Muscle of arm (tissue), 12 donors: ENCODE results near the gene ARHGAP6. TPM values are rescaled to one million over a fixed set of nuclear protein-coding genes. Genes with fewer than 3 reads are reported as not detected.

ENCODE experiments used
- DNase-seq: peaks from one replicate; pipeline ENCODE4 v3.0.0-alpha.2; 2013
- polyA plus RNA-seq, 12 donors: library from polyadenylated mRNA; unstranded; fragments of 120-200 nt; gene quantifications; one replicate each; pipeline ENCODE4 v1.2.1, GENCODE V29; 2013; ENCODE audit not compliant: insufficient read length in 12 of 12

ARHGAP6 gene
- polyA plus RNA-seq, 12 donors = 5.3 to 11.1 (median 9.9) TPM; not detected in 1

DNA sequence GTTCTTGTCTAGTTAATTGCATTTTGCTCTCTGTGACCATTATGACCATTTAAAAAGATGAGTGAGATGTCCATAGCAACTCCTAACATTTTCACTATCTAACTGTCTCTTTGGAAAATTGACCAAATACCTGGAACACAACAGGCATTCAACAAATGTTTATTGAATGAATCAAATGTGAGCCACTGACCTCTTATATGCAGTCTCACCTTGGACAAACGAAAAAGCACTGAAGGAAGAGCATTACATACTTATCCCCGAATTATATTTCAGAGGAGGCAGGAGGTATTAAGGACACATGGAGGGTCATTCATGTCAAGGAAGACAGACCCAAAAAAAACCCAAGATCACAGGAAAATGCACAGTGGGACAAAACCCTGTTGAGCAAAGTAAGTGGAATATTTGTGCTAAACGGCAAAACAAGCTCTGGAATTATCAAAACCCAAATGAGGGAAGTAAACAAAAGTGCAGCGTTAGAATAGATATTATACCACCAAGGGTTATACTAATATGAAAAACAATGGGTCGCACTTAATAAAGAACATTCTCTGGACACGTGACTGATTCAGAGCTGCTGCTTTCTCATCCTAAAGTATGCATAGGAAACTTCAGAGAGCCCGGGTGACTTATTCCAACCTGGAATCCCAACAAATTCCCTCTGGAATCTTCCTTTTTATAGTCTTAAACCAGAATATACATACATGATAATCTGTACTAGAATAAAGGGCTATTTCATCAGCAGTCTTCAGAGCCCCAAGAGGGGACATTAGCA lies 240.6 kb downstream of the ARHGAP6 start:
- no peak for DNase-seq

DNA sequence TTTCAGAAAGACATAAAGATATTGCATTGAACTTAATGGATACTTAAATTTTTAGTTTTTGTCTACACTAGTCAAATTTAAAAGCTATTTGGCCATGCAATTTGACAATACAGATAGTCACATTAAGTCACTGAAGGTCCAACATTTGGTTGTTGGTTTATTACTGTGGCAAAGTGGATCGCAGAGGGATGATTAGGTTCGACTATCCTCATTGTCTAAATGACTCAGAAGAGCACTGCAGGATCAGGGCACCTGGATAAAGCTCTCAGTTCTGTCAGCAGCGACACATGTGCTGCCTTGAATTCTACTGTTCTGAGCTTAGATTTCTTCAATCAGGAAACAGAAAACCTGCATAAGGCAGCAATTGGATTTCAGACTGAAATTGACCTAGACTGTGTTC lies 241.8 kb downstream of the ARHGAP6 start:
- no peak for DNase-seq

DNA sequence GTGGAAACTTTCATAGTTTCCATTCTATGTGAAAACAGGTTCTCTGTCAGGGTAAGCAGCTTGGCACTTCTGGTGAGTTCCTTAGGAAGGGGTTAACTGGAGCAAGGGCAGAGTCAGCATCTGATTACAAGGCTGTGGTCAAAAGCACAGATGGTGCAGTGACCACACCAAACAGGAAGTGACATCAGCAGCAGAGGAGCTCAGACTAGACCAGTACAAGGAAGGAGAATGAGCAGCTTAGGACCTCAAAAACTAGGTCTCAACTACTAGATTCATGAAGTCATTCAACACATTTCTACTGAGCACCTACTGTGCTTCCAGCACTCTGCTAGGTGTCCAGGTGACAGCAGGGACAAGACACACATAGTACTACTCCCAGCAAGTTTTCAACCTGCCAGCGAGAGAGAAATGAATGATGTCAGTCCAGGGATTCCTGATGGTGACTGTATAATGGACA lies 242.3 kb downstream of the ARHGAP6 start:
- no peak for DNase-seq

DNA sequence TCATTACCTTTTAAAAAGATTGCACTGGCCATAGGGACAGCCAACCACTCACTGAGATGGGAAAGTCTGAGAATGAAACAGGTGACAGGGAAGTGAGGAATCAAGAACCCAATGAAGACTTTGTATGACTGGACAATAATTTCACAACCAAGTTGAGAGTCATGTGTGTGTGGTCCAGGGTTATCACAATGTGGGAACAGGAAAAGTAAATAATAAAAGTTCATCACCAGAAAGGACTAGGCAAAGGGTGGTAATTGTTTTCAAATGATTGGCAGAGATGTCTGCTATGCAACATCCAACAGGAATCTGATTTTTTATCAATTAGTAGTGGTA lies 243.2 kb downstream of the ARHGAP6 start:
- DNase-seq = no peak

DNA sequence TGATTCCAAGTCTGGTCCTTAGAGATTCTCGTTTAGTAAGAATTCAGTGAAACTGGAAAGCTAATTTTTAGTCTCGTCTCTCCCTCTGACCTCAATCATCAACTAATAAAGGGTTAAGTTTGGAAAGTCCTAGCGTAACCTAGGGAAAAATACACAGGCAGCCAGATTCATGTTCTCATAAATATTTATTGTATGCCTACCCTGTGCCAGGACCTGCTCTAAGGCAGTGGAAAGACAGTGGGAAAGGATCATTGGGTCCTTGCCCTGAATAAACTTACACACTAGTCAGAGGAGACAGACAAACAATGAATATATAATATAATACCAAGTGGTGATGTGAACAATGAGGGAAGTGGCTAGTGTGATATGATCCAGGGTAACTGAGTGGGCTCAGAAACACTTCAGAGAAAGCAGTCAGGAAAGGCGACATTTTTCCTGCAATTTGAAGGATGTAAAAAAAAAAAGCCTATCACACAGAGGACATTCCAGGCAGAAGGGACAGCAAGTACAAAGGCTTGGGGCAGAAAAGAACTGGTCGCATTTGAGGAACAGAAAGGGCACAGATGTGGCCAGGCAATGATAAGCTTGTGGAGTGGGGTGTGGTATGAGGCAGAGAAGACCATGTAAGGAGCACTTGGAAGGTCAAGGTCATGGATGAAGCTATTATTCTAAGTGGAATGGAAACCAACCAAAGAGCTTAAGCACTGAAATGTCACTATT lies 243.8 kb downstream of the ARHGAP6 start:
- DNase-seq = no peak

DNA sequence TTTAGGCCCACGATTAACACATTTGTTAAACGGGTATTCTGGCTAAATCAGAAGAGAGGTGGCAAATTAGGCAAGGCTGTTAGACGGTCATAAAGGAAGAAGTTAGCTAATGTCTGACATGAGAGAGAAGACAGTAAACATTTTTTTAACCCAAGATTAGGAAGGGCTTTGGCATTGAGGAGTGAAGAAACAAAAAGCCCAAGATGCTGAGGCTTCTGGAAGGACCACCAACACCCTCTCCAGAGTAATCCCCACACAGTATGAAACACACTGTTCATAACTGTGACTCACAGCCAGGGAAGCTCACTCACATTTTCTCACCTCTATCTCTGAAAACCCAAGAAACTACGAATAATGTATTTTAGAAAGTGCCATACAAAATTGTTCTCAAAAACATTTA lies 244.9 kb downstream of the ARHGAP6 start:
- no peak for DNase-seq

DNA sequence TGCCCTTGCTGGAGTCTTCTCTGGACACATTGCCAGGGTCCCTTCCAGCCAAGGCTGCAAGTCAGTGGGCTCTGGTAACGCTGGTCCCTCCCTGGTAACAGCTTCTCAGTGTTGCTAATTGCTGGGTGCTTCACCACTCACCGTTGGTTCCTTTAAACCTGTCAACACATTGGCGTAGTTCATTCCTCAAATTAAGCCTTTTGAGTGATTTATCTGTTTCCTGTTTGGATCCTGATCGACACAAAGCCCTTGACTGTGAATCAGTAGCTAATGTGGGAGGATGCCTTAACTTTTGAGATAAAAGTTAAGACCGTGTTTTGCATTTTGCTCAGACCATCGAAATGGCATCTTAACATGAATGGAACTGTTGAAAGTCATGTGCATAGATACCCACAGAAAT lies 246.6 kb downstream of the ARHGAP6 start:
- no peak for DNase-seq

DNA sequence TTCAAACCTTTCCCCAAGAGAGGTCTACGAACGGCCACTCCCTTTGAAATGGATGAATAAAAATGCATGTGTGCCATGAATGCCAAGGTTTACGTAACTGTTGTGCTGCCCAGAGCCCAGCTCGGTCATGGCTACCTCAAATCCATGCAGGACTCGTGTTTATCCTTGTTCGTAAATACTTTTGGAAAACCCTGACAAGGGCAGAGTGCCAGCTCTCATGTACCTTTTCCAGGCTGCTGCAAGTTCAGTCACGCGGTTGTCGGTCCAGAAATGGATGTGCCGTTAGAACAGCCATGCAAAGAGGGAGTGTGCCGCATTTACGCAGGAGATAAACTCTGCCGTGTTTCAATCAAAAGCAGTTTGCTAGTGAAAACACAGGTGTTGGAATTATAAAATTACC lies 249.1 kb downstream of the ARHGAP6 start:
- DNase-seq = no peak

DNA sequence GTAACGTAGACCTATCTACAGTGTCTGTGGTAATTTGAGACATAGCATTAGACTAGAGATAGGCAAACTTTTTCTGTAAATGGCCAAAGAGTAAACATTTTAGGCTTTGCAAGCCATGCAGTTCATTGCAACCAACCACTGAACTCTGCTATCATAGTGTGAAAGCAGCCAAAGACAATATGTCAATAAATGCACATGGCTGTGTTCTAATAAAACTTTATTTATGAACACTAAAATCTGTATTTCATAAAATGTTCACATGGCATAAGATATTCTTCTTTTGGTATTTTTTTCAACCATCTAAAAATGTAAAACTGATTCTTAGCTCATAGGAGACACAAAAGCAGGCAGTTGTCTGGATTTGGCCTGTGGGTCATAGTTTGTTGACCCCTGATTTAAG lies 251.6 kb downstream of the ARHGAP6 start:
- no peak for DNase-seq

DNA sequence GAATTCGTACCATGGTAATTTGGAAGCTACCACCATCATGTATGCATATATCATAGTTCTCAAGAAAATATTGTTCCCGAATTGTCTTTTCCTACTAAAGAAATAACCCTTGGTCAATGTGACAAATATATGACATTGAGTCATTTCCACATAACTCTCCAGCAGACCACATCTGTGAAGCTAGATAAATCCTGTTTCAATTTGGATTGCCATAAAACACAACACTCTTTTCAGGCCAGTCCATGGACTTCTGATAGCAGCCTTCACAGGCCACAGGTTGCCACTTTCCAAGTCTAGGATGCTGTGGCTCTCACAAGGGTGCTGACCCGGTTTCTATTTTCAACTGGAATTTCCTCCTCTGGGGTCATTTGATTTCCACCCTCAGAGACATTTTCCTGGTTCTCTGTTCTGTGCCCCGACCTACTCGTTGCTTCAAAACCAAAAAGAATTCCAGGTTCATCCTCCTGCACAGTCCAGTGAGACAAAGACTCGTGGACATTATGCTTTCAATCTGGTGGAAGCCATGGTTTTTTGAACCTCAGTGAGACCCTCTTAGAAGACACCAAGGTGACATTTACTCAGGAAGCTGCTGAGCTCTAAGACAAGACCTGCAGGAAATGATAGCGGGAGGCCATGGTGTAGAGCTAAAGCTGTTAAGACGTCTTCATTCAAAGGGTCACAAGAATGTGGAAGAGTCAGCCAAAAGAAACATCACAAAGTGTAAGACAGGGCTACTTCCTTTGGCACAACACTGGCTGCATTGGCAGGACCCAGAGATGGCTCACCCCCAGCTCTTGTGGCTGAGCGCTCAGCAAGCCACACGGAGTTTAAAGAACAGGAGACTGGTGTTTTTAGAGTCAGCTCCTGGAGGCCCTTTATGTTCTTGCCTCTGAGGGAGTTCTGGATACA lies 252.8 kb downstream of the ARHGAP6 start:
- DNase-seq = no peak

DNA sequence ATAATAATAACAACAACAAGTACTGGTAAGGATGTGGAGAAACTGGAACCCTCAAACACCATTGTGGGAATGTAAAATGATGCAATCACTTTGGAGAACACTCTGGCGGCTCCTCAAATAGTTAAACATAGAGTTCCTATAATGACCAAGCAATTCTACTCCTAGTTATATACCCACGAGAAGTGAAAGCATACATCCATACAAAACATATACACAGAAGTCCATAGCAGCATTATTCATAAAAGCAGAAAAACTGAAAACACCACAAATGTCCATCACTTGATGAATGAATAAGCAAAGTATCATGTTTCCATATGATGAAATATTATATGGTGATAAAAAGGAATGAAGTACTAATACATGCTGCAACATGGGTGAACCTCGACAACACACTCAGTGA lies 255.8 kb downstream of the ARHGAP6 start:
- DNase-seq = no peak

DNA sequence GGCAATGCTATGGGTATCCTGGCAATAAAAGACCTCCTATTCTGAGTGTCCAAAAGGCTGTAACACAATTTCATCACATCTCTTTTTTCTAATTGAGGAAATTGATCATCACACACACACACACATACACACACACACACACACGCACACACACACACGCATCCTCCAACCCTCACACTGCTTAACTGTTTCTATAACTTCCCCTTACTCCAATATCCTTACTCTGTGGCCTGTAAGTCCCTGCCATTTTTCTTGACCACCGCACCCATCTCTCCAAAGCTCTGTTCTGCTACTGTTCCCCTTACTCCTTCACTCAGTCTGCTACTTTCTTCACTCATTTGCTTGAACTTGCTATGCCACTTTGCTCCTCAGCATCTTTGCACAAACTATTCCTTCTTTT lies 256.9 kb downstream of the ARHGAP6 start:
- DNase-seq = no peak

DNA sequence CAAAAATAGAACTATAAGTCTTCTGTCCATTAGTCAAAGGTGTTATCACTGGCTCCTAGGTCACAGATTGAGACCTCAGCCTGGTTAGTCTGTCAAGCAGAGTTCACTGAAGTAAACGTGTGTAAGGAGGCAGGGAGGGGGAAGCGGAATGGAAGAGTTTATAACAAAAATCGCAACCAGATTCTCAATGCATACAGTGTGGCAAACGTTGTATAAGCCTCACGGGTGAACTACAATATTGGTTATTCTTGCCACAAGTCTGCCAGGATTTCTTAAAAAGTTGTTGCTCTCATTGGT lies 257.7 kb downstream of the ARHGAP6 start:
- no peak for DNase-seq

DNA sequence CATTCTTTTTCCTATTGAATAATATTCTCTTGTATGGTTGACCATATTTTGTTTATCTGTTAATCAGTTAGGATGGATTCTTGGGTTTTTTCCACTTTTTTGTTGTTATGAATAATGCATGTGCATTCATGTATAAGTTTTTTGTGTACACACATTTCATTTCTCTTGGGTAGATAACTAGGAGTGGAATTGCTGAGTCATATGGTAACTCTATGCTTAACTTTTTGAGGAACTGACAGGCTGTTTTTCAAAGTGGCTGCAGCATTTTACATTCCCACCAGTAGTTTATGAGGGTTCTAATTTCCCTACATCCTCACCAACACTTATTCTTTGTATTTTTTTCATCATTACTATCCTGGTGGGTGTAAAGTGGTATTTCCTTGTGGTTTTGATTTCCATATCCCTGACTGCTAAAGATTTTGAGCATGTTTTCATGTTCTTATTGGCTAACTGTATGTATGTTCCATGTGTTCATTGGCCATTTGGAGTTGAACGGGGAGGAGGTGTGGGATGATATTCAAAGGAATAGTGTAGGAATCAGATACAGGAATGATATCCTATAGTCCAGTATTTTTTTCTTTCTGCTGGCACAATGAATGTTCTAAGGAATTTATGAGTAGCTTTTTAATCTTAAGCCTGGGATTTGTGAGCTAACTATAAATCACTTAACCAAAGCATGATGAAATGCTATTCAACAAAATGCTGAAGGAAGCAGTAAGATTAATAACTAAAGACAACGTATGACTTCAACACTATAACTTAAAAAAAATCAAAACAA lies 258.2 kb downstream of the ARHGAP6 start:
- no peak for DNase-seq

DNA sequence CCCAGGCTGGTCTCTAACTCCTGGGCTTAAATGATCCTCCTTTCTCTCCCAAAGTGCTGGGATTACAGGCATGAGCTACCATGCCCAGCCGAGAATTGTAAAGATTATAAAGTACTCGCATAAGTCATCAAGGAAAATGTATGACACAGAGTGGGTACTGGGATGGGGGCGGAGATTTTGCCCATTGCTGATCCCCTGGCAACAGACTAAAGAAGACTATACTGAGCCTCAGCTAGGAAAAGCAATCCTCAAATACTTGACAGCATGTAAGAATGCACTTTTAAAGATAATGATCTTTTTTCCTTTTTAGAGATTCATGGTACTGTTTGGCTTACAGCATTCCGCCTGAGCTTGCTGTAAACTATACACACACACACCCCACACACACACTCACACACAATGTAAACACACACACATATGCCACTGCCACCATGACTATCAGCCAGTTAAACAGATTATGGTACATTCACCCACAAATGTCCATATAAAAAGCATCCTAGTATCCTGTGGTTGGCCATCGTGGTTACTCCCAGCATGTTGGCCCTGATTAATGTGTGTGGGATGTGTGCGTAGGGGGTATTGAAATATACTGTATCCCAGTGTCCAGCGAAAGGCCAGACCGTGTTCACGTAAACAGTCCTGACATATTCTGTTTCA lies 259.5 kb downstream of the ARHGAP6 start:
- DNase-seq = no peak

DNA sequence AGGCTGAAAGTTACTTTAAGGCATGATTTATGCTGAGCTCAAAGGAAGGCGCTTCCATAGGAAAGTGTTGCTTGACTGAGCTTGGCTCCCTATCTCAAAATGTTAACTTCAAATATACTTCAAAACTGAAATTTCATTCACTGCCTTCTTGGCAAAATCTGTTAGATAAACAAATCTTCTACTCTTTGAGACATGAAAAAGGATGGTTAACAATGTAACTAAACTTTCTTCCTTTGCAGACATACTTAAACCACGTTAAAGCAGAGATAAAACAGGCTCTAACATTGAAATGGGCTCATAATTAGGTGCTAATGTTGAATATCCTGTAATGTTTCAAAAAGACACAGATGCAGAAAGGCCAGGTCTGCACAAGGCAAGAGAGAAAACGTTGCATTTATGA lies 262.1 kb downstream of the ARHGAP6 start:
- DNase-seq = no peak

DNA sequence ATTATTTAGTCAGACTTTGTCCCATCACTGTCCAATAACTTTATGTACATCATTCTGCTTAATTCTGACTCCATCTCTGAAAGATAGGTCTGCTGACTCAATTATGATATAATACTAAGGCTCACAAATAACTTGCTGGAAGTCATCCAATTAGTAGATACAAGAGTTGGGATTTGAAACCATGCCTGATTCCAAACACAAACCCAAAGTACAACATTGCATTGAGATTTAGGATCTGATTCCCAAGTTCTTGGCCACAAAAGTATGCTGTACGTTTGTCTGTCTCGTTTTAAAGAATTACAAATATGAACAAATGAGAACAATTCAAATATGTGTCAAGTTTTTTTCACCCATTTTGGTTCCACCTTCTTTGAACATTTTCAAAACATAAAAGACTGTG lies 263.8 kb downstream of the ARHGAP6 start:
- no peak for DNase-seq

DNA sequence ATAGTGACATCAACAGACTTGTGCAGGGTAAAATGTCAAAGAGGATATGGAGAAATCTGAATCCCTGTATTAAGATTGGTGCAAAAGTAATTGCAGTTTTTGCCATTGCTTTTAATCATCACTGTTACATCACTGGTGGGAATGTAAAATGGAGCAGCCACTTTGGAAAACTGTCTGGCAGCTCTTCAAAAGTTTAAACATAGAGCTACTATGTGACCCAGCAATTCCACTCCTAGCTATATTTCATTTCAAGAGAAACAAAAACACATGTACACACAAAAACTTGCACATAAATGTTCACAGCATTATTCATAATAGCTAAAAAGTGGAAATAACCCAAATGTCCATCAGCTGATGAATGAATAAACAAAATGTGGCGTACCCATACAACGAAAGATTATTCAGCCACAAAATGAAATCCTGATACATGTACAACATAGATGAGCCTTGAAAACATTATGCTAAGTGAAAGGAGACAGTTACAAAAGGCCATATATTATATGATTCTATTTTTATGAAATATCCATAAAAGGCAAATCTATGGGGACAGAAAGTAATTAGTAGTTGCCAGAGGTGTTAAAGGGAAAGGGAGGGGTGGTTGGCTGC lies 266.1 kb downstream of the ARHGAP6 start:
- no peak for DNase-seq

DNA sequence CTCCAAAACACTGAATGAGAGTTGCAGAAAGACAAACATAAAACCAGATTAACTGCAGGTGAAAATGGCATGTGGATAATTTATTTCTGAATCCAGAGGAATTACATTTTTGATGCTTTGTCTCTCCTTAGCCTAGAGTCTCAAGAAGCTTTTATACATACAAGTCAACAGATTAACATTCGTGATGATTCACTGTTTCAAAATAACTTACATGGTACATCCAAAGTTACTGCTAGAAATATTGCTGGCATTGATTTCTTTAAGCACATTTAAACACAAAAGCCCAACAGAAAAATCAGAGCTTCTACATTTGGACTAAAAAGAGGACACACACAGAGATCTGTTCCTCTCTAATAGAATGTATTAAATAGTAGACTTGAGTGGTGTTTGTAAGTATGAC lies 266.9 kb downstream of the ARHGAP6 start:
- DNase-seq = no peak

DNA sequence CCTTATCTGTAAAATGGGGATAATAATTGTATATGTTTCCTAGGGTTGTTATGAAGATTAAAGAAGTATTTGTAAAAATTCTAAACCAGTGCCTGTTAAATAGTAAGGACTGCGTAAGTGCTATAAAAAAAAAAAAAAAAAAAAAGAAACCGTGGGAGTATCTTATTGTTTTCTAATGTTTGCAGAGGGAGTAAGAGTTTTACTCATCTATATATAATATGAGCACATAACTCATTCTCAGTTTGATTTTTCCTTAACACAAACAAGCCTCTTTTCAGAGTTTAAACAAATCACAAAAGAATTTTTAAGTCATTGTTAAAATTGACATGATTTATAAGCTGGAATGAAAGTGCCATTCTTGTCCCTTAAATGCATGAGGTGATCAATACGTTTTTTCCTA lies 267.6 kb downstream of the ARHGAP6 start:
- DNase-seq = no peak

DNA sequence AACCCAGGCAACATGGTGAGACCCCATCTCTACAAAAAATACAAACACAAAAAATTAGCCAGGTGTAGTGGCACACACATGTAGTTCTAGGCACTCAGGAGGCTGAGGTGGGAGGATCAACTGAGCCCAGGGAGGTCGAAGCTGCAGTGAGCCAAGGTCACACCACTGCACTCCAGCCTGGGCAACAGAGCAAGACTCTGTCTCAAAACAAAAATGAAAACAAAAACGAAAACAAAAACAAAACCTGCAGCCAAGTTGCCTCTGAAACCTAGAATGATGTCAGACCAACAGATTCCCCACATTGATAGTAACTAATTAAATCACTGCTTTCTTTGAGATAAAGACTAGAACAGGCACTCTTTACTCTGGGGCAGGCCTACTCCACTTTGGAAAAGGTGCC lies 268.0 kb downstream of the ARHGAP6 start:
- no peak for DNase-seq
